AG09319 (cell line): Measurements from ENCODE around the gene VASH2.

Experiments used
- DNase-seq: peaks from one replicate; pipeline ENCODE4 v3.0.0-alpha.2; 2010; ENCODE audit warnings: low read depth; ENCODE audit errors: extremely low read depth
- CTCF ChIP-seq: IDR thresholded peaks from 2 replicates; pipeline ENCODE4 v1.5.1; 2011; ENCODE audit warnings: low read depth, mild to moderate bottlenecking, inconsistent platforms, low read length, moderate library complexity

VASH2 gene

GRCh38 chr1:212920896-212921295 is 29.4 kb upstream of the VASH2 start:
- TF ChIP-seq CTCF = peak; percentile 18
- DNase-seq = no peak

GRCh38 chr1:212922016-212922415 is 28.3 kb upstream of the VASH2 start:
- TF ChIP-seq CTCF = no peak
- DNase-seq = no peak

GRCh38 chr1:212926372-212926771 is 24.0 kb upstream of the VASH2 start:
- no peak for TF ChIP-seq CTCF
- no peak for DNase-seq

- no peak for TF ChIP-seq CTCF
- DNase-seq = no peak
These were observed 21.7 kb upstream of the VASH2 start for GRCh38 chr1:212928323-212929291.

- TF ChIP-seq CTCF = no peak
- DNase-seq = no peak
These were observed 19.2 kb upstream of the VASH2 start for GRCh38 chr1:212930986-212931678.

GRCh38 chr1:212933815-212934471 is 16.4 kb upstream of the VASH2 start:
- DNase-seq = no peak
- TF ChIP-seq CTCF = no peak
